SIG-M5 treated with dmso at 0.1 percent for 504 hours (cell line): ENCODE data around the gene SPACDR.

ENCODE experiments used
- DNase-seq: peaks from one replicate; lab custom pipeline; 2025; ENCODE audit not compliant: unreplicated experiment; lab: John Stamatoyannopoulos, UW

Gene SPACDR

DNA sequence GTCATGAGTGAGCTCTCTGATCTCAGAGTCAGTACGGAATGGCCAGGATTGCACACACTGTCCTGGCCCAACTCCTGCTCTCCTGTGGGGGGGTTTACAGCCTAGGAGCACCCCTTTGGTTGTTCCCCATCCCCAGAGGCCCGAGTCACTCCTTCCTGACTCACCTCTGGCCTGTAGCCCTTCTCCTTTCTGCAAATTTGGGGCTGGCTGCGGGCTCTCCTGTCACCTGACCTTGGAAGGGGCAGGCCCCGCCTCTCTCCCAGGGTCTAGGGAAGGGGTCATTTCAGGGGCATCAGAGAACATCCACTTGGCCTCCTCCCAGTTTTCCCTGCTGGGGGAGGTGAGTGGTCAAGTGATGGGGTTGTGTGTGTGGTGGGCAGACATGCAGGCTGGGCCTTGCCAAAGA is 21.4 kb upstream of the SPACDR start:
- DNase-seq: no peak

DNA sequence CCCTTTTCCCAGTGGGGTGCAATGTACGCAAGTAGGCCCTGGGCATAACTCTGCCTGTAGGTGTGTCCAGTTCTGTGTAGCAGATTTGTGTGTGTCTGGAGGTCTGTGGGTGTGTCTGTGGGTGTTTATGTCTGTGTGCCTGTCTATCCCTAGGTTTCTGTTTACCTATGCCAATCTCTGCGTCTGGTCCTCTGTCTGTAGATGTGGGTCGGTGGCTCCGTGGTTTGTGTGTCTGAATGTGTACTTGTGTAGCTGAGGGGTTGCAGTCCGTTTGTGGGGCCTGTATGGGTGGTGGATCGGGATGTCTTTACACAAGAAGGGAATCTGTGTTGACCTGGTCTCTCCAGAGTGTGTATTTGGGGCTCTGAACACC is 20.6 kb upstream of the SPACDR start:
- no peak for DNase-seq

DNA sequence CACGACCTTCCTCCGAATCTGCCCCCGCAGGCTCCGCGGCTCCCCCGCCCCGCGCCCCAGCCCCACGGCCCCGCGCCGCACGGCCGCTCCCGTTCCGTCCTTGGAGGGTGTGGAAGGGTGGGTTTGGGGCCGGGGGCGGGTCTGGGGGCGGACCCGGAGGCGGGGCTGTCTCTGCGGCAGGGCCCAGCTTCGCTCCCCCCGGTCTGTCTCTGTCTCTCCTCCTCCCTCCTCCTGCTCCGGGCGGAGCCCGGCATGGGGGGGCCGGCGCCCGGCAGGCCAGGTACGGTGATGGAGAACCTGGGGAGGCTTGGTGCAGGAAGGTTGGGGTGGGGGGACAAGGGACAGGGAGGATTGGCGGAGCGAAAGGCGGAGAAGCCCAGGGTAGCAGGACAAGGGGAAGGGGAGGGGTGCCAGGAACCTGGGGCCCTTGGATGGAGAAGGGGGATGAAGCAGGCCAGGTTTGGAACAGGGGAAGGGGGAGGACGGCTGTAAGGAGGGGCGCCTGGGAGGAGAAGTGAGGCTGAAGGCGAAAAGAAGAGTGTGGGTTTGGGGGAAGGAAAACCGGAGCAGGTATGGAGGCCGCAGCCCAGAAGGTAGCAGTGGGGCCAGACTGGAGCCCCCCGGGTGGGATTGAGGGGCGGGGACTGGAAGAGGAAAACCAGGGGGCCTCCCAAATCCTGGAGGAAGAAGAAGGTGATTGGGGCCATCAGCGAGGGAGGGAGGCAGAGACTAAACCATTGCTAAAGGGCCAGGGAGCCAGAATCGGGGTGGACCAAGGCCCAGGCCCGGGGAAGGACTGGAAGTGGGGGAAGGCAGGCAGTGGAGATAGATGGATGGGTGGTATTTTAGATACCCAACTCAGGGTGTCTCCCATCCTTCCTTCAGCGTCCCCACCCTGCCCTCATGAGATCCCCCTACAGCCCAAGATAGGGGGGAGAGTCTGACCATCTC is 19.9 kb upstream of the SPACDR start, which contains the start of gene NYAP1:
TSS of gene NYAP1 (plus strand) at position 206 of the 951 bp plus-strand sequence. CDS start 1,385 bp downstream, outside the sequence.
- no peak for DNase-seq

DNA sequence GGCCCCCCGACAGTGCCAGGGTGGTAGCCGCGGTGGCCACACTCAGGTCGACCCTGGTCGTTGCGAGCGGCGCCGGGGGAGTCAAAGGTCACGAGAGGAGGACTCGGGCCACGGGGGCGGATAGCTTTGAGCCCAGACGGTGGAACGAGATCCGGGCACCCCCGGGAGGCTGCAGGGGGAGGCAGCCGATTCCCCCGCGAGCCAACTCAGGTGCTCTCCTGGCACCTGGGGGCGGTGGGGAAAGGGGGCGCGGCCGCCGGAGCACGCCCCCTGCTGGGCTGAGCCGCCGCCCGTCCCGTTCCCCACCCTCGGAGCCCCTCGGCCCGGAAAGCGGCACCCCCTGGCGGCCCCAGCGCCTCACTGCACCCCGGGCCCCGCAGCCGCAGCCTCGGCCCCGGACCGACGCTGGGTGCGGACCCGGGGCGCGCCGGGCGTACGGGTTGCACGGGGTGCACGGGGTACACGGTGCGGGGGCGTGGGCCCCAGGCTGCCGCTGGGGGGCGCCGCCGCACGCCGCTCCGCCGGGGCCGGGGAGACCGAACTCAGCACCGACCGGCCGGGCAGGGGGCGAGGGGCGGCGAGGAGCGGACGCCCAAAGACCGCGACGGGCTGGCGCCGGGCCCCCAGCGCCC is 19.1 kb upstream of the SPACDR start:
- DNase-seq: peak; percentile 38

DNA sequence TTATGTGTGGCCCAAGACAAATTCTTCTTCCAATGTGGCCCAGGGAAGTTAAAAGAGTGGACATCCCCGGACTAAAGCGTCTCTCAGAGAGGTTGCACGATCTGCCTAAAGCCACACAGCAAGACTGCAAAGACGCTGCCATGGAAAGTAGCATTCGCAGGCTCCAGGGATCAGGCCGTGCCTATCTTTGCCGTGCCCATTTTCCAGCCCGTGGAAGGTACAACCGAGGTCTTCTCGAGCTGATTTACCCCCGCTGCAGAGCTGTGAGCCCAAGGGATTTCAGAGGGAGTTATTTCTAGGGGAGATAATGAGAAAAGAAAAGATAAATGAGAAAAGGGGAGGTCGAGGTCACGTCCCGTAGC is 18.6 kb upstream of the SPACDR start:
- DNase-seq: no peak

DNA sequence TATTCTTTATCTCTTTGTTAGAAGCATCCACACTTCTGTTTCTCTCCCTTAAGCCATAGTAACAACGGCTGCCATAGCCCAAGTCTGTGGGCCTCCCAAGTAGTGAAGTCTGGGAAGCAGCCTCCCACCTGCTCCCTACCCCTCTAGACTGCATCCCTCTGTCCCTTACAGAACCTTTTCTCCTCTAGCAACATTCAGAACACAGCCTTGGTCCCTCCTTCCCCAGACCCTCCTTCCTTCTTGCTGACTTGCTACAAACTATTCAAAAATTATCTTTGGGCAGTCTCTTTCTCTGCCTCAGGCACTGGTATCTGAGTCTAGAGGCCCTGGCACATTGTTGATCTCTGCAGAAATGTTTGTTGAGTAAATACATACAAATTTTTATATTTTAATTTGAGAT is 17.4 kb upstream of the SPACDR start:
- DNase-seq: no peak

DNA sequence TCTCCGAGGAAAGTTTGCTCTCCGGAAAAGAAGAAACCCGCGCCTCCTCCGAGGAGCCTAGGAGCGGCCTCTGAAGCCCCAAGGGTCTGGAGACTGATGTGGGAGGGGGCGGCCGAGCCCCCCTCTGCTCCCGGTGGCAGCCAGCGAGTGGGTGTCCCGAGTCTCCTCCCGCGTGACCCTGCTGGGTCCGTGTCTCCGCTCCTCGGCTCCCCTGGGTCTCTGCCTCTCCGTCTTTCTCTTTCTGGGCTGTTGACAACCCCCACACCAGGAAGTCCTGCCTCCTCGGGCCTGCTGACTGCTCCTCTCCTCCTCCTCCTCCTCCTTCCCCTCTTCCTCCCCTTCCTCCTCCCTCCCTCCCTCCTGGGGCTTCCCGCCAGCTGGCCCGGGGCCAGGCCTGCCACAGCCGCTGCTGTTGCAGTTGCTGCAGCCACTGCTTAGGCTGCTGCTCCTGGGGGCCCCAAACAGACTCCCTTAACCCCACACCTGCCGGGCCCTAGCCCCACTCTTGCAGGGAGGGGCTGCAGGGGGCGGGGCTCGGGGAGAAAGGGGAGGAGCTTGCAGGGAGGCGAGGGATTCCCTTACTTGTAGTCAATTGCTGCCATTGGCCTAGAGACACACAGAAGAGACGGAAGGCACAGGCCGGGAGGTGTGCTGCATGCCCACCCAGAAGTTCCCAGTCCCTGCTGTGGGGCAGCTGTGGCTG is 15.0 kb upstream of the SPACDR start, which contains the start of gene TSC22D4:
TSS of gene TSC22D4 (minus strand) at position 257 of the 703 bp plus-strand sequence. CDS start 1,176 bp downstream, outside the sequence.
- DNase-seq: peak; percentile 96

DNA sequence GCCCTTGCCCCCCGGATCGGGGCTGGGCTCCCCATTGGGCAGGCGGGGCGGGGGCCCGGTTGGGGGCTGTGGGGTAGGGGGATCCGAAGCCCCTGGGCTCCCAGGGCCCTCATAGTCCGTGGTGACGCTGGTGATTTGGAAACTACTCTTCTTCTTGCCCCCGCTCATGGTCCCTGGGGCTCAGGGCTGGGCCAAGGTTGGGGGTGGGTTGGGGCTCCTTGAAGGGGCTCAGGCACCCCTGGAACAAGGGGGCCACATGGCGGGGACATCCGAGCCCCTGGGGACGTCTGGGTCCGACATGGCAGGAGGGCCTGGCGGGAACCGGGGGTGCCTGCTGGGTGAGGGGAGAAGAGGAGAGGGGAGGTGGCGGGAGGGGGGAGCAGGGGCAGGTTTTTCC is 13.8 kb upstream of the SPACDR start:
- no peak for DNase-seq

DNA sequence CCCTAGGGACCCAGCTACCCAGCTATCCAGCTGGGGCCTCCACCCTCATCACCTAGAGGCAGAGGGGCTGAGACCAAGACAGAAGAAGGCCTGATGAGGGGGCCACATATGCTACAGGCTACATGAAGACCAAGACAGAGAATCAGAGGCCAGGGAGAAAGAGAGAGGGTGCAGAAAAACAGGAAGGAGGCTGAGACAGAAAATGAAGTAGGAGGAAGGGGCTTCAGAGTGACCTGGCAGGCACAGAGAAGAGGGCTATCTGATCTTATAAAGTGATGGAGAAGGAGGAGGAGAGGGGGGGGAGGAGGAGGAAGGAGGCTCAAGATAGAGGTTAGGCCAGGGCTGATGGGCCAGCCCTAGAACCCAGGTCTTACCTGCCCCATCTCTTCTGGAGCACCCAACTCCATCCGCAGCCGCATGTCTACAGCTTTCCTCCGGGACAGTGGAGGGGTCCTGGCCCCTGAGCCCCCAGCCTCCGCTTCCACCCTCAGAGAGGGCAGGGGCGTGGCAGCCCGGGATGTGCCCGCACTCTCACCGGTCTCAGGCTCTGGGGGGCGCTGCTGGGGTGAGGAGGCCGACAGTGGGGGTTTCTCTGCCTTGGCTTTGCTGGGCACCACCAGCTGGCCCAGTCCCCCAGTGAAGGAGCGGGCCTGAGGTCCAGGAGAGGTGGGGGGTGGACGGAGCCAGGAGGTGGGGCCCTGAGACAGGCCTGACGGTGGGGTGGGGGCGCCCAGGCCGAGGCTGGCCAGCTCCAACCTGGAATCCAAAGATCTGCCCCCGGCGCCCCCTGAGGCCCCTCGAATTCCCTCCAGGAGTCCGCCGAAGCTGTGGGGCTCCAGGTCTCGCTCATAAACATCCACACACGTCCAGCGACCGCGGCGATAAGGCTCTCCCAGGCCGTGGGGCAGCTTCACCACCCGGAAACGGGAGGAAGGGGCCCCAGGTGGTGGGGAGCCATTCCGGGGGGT is 13.1 kb upstream of the SPACDR start:
- peak; percentile 21 for DNase-seq

DNA sequence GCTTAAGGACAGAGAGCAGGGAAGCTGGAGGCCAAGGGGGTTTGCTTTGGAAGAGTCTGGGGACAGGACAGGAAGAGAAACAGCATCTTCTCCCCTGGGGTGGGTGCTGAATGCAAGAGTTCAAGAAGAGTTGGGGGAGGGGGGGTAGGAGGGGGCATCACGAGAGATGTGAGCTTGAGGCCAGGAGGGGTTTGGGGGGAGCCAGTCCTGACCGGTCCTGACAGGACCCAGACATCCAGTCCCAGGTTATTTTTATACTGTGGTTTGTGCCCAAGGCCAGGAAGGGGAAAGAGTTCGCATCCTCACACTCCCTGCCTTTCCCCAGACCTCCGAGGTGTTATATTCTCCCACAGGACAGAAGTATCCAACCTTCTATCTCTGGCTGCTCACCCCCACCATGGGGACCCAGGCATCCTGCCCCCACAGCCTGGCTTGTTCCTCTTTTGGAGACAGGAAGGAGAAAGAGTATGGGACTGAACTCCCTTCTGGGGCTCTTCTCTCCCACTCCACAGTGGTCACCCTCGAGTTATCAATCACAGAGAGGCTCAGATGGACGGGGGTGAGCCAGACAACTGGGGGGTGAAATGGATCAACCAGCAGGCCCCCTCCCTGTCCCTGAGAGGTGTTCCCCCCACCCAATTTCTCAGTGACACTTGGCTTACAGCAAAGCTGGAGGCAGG is 12.2 kb upstream of the SPACDR start:
- peak; percentile 21 for DNase-seq

DNA sequence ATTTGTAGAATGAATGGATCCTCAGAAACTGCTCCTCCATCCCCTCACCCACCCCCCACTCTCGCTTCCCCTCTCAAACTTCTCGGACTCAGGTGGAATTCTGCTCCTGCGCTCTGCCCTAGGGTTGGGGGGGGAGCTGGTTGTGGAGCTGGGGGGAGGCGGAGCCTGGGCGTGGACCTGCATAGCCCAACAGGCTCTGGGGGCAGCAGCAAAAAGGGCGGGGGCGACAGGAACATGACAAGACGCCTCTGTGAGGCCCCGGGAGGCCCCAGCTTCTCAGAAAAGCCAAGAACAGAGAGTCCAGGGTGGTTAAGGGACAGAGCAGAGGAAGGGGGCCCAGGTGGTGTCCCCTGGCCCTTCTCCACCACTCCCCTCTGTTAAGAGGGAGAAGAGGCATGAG is 11.5 kb upstream of the SPACDR start:
- DNase-seq: no peak

DNA sequence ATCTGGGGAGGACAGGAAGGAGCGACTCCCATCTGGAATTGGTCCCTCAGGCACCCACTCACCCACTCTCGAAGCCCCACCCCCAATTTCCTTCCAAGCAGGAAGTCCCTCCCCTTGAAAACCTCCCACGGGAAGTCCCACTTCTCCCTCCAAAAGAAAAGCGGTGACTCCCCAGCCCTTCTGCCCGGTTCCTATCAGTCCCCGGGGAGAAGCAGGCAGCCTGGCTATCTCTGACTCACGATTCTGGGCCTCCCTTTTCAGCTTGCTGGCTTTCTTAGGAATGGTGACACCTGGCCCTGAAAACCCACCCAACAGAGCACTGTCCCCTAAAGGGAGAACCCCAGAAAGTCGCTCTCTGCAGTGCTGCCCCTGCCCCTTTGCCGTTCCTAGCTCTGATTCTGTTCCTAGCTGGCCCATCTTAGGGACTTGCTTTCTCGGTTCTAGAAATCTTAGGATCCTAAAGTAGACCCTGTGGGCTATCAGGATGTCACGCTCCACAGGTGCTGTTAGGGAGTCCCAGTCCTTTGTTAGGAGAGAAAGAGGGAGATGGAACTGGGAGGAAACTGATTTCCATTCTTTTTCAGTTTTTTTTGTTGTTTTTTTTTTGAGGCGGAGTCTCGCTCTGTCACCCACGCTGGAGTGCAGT is 8.9 kb upstream of the SPACDR start:
- no peak for DNase-seq

DNA sequence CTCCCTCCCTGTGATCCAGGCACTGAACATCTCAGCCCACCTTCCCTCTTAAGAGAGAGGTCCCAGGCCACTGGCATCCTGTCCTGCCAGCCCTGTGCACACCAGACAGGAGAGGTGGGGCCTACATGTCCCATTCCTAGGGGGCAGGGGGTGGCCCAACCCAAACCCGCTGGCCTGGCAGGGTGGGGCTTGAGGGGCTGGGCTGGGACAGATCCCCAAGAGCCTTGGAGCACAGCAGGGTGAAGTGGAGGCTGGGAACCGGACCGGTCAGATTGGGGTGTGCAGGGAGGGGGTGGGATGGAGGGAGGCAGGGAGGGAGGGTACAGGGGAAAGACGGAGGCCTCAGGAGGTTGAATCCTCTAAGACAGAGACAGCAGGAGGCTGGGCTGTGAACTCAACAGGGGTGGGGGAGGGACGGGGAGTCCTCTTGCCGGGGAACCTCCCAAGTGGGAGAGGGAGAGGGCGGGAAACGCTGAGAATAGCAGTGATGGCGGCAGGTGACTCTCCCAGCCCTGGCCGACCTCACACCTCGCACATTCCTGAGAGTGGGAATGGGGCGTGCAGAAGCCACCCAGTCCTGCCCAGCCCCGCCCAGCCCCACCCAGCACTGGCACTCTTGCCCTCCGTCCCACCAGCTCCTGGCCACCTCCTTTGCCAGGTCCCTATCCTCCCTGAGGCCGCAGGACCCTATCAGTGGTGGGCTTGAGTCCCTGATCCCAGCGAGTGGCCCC is 8.2 kb upstream of the SPACDR start:
- no peak for DNase-seq

DNA sequence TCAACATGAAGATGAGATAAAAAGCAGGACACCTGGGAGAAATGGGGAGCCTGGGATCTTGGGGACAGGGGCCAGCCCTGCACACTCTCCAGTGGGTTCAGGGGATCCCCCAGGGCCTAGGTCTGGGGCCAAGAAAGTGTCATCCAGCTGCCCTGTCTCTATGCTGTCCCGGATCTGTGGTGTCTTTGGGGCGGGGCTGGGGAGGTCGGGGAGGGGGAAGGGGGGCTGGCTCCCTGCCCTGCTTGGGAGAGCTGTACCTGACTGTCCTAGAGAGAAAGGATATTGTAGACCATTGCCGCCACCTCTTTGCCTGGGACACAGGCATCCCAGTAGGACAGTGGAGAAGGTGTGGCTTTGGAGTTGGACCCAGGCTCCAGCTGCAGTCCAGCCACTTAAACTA is 7.0 kb upstream of the SPACDR start:
- DNase-seq: no peak

DNA sequence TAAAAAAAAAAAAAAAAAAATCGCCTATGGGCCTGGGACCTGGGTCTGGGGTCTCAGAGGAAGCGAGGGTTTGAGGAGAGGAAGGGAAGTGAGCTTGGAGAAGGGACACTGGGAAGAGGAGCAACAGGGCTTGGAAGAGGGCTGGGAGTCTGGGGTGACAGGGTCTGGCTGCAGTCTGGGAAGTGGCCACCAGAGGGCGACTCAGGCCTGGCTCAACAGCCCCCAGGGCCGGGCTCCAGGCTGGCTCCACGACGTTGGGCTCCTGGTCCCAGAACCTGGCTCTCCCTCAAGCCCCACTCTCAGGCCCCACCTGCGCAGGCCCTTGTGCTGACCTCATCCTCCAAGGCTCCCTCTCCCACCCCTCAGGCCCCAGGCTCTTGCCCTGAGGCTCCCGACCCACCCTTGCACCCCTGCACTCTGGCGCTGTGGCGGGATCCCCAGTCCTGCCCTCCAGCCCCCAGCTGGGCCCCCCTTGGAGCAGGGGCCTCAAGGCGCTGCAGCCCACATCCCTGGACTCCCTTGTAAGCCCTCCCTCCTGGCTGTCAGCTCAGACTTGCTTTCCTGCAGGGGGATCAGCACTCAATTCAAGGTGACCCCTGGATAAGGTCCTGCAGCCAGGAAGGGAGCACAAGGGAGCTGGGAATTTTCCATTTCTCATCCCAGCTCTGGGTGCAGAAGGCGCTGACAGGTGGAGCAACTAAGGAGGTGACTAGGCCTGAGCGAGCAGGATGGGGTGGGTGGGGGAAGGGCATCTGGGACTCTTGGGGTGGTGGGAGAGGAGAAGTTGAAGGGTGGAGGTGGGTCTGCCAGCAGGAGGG is 5.4 kb upstream of the SPACDR start:
- peak; percentile 44 for DNase-seq

DNA sequence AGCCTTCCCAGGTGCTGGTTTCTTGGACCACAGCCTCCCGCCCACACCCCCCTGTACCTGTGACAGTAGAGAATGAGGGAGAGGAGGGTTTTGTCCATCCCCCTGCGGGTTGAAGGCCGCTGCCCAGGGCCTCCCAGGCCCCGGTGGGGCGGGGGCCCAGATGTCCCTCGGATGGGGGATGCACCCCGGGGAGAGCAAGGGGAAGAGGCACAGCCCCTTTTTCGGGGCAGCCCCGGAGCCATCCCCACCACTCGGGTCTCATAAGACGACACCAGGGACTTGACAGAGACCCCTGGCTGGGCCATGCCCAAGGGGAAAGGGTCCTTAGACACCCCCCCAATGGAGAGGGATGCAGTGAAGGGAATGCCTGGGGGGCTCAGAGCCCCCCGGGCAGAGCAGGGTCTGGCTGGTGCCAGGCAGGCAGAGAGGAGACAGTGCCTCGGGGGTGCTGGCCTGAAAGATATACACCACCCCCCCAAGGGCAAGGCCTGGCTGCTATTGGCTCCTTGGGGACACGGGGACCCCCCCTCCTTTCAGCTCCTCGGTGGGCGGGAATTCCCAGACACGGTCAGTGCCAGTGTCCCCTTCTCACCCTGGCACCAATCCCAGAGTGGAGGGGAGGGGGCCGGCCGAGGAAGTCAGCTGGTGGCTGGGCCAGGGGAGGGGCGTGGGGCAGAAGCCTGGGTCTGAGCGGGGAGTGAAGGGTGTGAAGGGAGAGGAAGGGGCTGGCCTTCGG is 3.7 kb upstream of the SPACDR start:
- no peak for DNase-seq
